K562 (cell line): ENCODE data around the gene LPAR5. TPM values are rescaled to one million over a fixed set of nuclear protein-coding genes. Genes with fewer than 3 reads are reported as not detected.

Experiments
- ARID3B ChIP-seq: fragments of 250-450 bp; sonication (Bioruptor Pico); IDR thresholded peaks from 2 replicates; pipeline ENCODE4 v1.4.0; 2020; ENCODE audit warnings: borderline replicate concordance
- BCL6 ChIP-seq: fragments of 250-450 bp; sonication (Bioruptor Pico); IDR thresholded peaks from 2 replicates; pipeline ENCODE4 v1.4.0; 2020
- BHLHE40 ChIP-seq: IDR thresholded peaks from 2 replicates; pipeline ENCODE4 v1.6.1; 2011; ENCODE audit warnings: low read length, improper control_type of control experiment
- CBFA2T3 ChIP-seq: fragments of 450-650 bp; IDR thresholded peaks from 2 replicates; pipeline ENCODE4 v1.6.1; 2017
- CSDE1 ChIP-seq, 2 experiments: fragments of 450-650 bp; IDR thresholded peaks; 2 replicates each; pipeline ENCODE4 v1.6.1; 2016; ENCODE audit warnings: mild to moderate bottlenecking in 1 of 2
- HDAC1 ChIP-seq, 2 experiments: fragments of 450-650 bp; IDR thresholded peaks; 2 replicates each; pipeline ENCODE4 v1.6.1; 2016 to 2017; ENCODE audit warnings: inconsistent platforms in 1 of 2, mild to moderate bottlenecking in 1 of 2, moderate library complexity in 1 of 2
- ILF3 ChIP-seq: fragments of 450-650 bp; IDR thresholded peaks from 2 replicates; pipeline ENCODE4 v1.6.1; 2018; ENCODE audit warnings: antibody characterized with exemption, mild to moderate bottlenecking, moderate library complexity, borderline replicate concordance
- NFE2 ChIP-seq: IDR thresholded peaks from 2 replicates; pipeline ENCODE4 v1.6.1; 2014; ENCODE audit warnings: antibody characterized with exemption, low read depth
- NFIC ChIP-seq: fragments of 450-650 bp; IDR thresholded peaks from 2 replicates; pipeline ENCODE4 v1.6.1; 2017; ENCODE audit warnings: mild to moderate bottlenecking, inconsistent platforms
- NFRKB ChIP-seq: fragments of 450-650 bp; IDR thresholded peaks from 2 replicates; pipeline ENCODE4 v1.6.1; 2016; ENCODE audit warnings: low read depth
- SNAPC5 ChIP-seq: fragments of 250-450 bp; sonication (Bioruptor Pico); IDR thresholded peaks from 2 replicates; pipeline ENCODE4 v1.8.0; 2021; ENCODE audit warnings: moderate library complexity, mild to moderate bottlenecking, inconsistent platforms
- ZBTB26 ChIP-seq: fragments of 450-650 bp; formaldehyde crosslinking; IDR thresholded peaks from 2 replicates; pipeline ENCODE4 v1.4.0; 2022; ENCODE audit warnings: missing genetic modification characterization
- ZNF184 ChIP-seq: sonication (generic); formaldehyde crosslinking; IDR thresholded peaks from 2 replicates; pipeline ENCODE4 v1.5.0; 2020; ENCODE audit warnings: missing genetic modification reagents
- ZNF395 ChIP-seq: fragments of 200-800 bp; sonication (Bioruptor generic); IDR thresholded peaks from 2 replicates; pipeline ENCODE4 v1.6.1; 2017; ENCODE audit warnings: missing genetic modification characterization, missing compliant biosample characterization
- ZNF407 ChIP-seq: fragments of 450-650 bp; IDR thresholded peaks from 2 replicates; pipeline ENCODE4 v1.6.1; 2016; ENCODE audit warnings: low read depth
- ZNF785 ChIP-seq: fragments of 250-450 bp; sonication (Bioruptor Pico); IDR thresholded peaks from 2 replicates; pipeline ENCODE4 v1.4.0; 2020; ENCODE audit warnings: mild to moderate bottlenecking
- polyA plus RNA-seq, 8 experiments: library from polyadenylated mRNA; depleted of rRNA in 4 of 8; stranded (reverse) in 5 of 8; unstranded in 3 of 8; fragments of >200 nt; fragmentation: Nextera tagmentation in 2 of 8; fragmentation: Illumina TruSeq in 1 of 8; extraction: Ambion mirVana in 2 of 8; extraction: Trizol in 1 of 8; gene quantifications; 2 replicates each; pipeline versions ENCODE4 v1.2.1 to v1.2.3, GENCODE V29; 2011 to 2014; ENCODE audit warnings: inconsistent platforms in 1 of 8, missing spikeins in 1 of 8
- total RNA-seq, 7 experiments: library from RNA; depleted of rRNA in 6 of 7; stranded (reverse); fragments of >200 nt in 6 of 7; fragmentation: Illumina TruSeq in 2 of 7; extraction: Trizol in 2 of 7; gene quantifications; 2 replicates each; pipeline versions ENCODE4 v1.2.1 to v1.2.3, GENCODE V29; 2011 to 2021; ENCODE audit warnings: low replicate concordance in 1 of 7

LPAR5 gene
- total and polyA plus RNA-seq, 9 of the 15 experiments (the other 6 are each of a cell fraction or from before 2014, with no cell fraction given) = 1.3 to 11.7 (median 3.6) TPM

- peak; percentile 81 for TF ChIP-seq ZBTB26
- no peak for TF ChIP-seq BHLHE40
- TF ChIP-seq CSDE1 (IDR thresholded peaks at IDR 0.05) = 0 out of 4 replicates have a peak, but pooled peaks of 1 of the 2 experiments have one; percentile 36
- TF ChIP-seq SNAPC5 (CRISPR knock-in tag) = no peak
- TF ChIP-seq NFIC = peak; percentile 39
- TF ChIP-seq BCL6 (CRISPR knock-in tag) = 0 out of 2 replicates have a peak, but pooled peaks have one; percentile 33
- 0 out of 4 replicates have a peak, but pooled peaks of 1 of the 2 experiments have one; percentile 12 for TF ChIP-seq HDAC1 (IDR thresholded peaks at IDR 0.05)
- no peak for TF ChIP-seq ZNF184 (CRISPR knock-in tag)
- TF ChIP-seq ZNF407 = peak; percentile 8; the same call in 1 of the 2 replicates
- TF ChIP-seq NFRKB = peak; percentile 61; the same call in 1 of the 2 replicates
- TF ChIP-seq ZNF395 (CRISPR knock-in tag) = peak; percentile 98
- peak; percentile 43; the same call in 1 of the 2 replicates for TF ChIP-seq CBFA2T3
- TF ChIP-seq ZNF785 (CRISPR knock-in tag) = no peak
- TF ChIP-seq ILF3 = no peak
- no peak for TF ChIP-seq NFE2
- TF ChIP-seq ARID3B (CRISPR knock-in tag) = no peak
These were observed 27.8 kb downstream of the LPAR5 start (continued) for GRCh38 chr12:6607751-6608591.
